Nephron (organoid): ENCODE measurements around the gene ZNF678.

Source experiments
- H3K27ac Mint-ChIP-seq, 3 experiments: 2 replicates each; pipeline ENCODE4 v1.8.0; 2020; ENCODE audit warnings: mixed read lengths in 3 of 3, mild to moderate bottlenecking in 2 of 3, moderate library complexity in 1 of 3
- H3K27me3 Mint-ChIP-seq: 2 replicates; pipeline ENCODE4 v1.8.0; 2021; ENCODE audit warnings: low read depth, mild to moderate bottlenecking, moderate library complexity, mixed read lengths
- H3K36me3 Mint-ChIP-seq: 2 replicates; pipeline ENCODE4 v1.8.0; 2020; ENCODE audit warnings: low read depth, mixed read lengths
- H3K4me1 Mint-ChIP-seq: 2 replicates; pipeline ENCODE4 v1.8.0; 2020; ENCODE audit warnings: mixed read lengths
- H3K4me3 Mint-ChIP-seq, 3 experiments: 2 replicates each; pipeline ENCODE4 v1.8.0; 2020; ENCODE audit warnings: mild to moderate bottlenecking in 3 of 3, mixed read lengths in 3 of 3, moderate library complexity in 2 of 3
- H3K9me3 Mint-ChIP-seq: 2 replicates; pipeline ENCODE4 v1.8.0; 2020; ENCODE audit warnings: mixed read lengths
- CTCF ChIP-seq, 3 experiments: fragments of 200-600 bp; sonication (generic); IDR thresholded peaks; one replicate each; pipeline ENCODE4 v1.5.0; 2021; ENCODE audit warnings: antibody characterized with exemption in 3 of 3; ENCODE audit not compliant: unreplicated experiment in 3 of 3

ZNF678 gene

GRCh38 chr1:227563324-227564201 lies at the start of gene ZNF678:
TSS of gene ZNF678 (plus strand) at chr1:227563556. CDS start at chr1:227650992, 87,436 bp downstream.
- Mint-ChIP-seq H3K4me1 (peaks cover 17% of the 10 kb centered on the region), H3K27ac (peak within 1 kb of the TSS; percentile 95 to 100 (median 100)), H3K36me3 (peaks cover 49% of the 10 kb centered on the region), H3K4me3 (peak within 1 kb of the TSS; percentile 96 to 99 (median 98)), H3K27me3 (peaks cover 5% of the 10 kb centered on the region), H3K9me3 (peaks cover 32% of the 10 kb centered on the region)
- TF ChIP-seq CTCF (IDR thresholded peaks at IDR 0.05; ENCODE audit: unreplicated experiment in 3 of 3) = no peak

- no peaks in the 10 kb centered on the region for H3K4me1 Mint-ChIP-seq
- TF ChIP-seq CTCF (IDR thresholded peaks at IDR 0.05; ENCODE audit: unreplicated experiment in 3 of 3) = no peak
- peaks cover 4% of the 10 kb centered on the region for H3K9me3 Mint-ChIP-seq
- no peaks in the 10 kb centered on the region for H3K36me3 Mint-ChIP-seq
- H3K4me3 Mint-ChIP-seq = no peak overlapping the region
- H3K27me3 Mint-ChIP-seq = no peaks in the 10 kb centered on the region
- no peak overlapping the region for H3K27ac Mint-ChIP-seq
These were observed 44.5 kb upstream of the ZNF678 start for GRCh38 chr1:227518876-227519275.

GRCh38 chr1:227521782-227522181 lies 41.6 kb upstream of the ZNF678 start:
- no peak for TF ChIP-seq CTCF (IDR thresholded peaks at IDR 0.05; ENCODE audit: unreplicated experiment in 3 of 3)
- Mint-ChIP-seq H3K27me3 (no peaks in the 10 kb centered on the region), H3K4me3 (no peak overlapping the region), H3K36me3 (no peaks in the 10 kb centered on the region), H3K9me3 (peaks cover 17% of the 10 kb centered on the region), H3K4me1 (no peaks in the 10 kb centered on the region), H3K27ac (no peak overlapping the region)

GRCh38 chr1:227526524-227526923 lies 36.8 kb upstream of the ZNF678 start:
- Mint-ChIP-seq H3K4me1 (no peaks in the 10 kb centered on the region), H3K4me3 (no peak overlapping the region), H3K27me3 (no peaks in the 10 kb centered on the region), H3K36me3 (peaks cover 35% of the 10 kb centered on the region), H3K9me3 (peaks cover 61% of the 10 kb centered on the region), H3K27ac (no peak overlapping the region)
- TF ChIP-seq CTCF (IDR thresholded peaks at IDR 0.05; ENCODE audit: unreplicated experiment in 3 of 3) = no peak

GRCh38 chr1:227532019-227532619 lies 31.2 kb upstream of the ZNF678 start:
- Mint-ChIP-seq H3K27me3 (no peaks in the 10 kb centered on the region), H3K4me1 (no peaks in the 10 kb centered on the region), H3K27ac (no peak overlapping the region), H3K4me3 (no peak overlapping the region), H3K9me3 (peaks cover 76% of the 10 kb centered on the region), H3K36me3 (peaks cover 63% of the 10 kb centered on the region)
- TF ChIP-seq CTCF (IDR thresholded peaks at IDR 0.05; ENCODE audit: unreplicated experiment in 3 of 3) = no peak
